ENCODE results near the gene ANP32A.

Gene ANP32A

GRCh38 chr15:68800875-68801274, 19.8 kb downstream of the ANP32A start:
- in situ Hi-C loops (cut with MboI; ENCODE audit: low sequenced_read_pairs), result no loop called here

- in situ Hi-C loops (cut with MboI; ENCODE audit: low sequenced_read_pairs), result no loop called here
These were observed 22.2 kb downstream of the ANP32A start for GRCh38 chr15:68798346-68799094.

GRCh38 chr15:68797599-68798345, 22.9 kb downstream of the ANP32A start:
- in situ Hi-C loops (cut with MboI; ENCODE audit: low sequenced_read_pairs), result no loop called here

GRCh38 chr15:68797191-68797590, 23.5 kb downstream of the ANP32A start:
- in situ Hi-C loops (cut with MboI; ENCODE audit: low sequenced_read_pairs), result no loop called here

GRCh38 chr15:68796576-68796975, 24.1 kb downstream of the ANP32A start:
- in situ Hi-C loops (cut with MboI; ENCODE audit: low sequenced_read_pairs), result no loop called here

- in situ Hi-C loops (cut with MboI; ENCODE audit: low sequenced_read_pairs), result no loop called here
These were observed 25.3 kb downstream of the ANP32A start for GRCh38 chr15:68795298-68795848.

GRCh38 chr15:68794863-68795262, 25.8 kb downstream of the ANP32A start:
- in situ Hi-C loops (cut with MboI; ENCODE audit: low sequenced_read_pairs), result no loop called here

- in situ Hi-C loops (cut with MboI; ENCODE audit: low sequenced_read_pairs), result no loop called here
These were observed 26.4 kb downstream of the ANP32A start for GRCh38 chr15:68794307-68794706.

GRCh38 chr15:68793776-68794175, 26.9 kb downstream of the ANP32A start:
- in situ Hi-C loops (cut with MboI; ENCODE audit: low sequenced_read_pairs), result no loop called here

GRCh38 chr15:68792901-68793766, 27.6 kb downstream of the ANP32A start:
- in situ Hi-C loops (cut with MboI; ENCODE audit: low sequenced_read_pairs), result no loop called here

GRCh38 chr15:68791431-68792283, 29.0 kb downstream of the ANP32A start:
- in situ Hi-C loops (cut with MboI; ENCODE audit: low sequenced_read_pairs), result no loop called here

- in situ Hi-C loops (cut with MboI; ENCODE audit: low sequenced_read_pairs), result no loop called here
These were observed 29.8 kb downstream of the ANP32A start for GRCh38 chr15:68790910-68791309.

- in situ Hi-C loops (cut with MboI; ENCODE audit: low sequenced_read_pairs), result no loop called here
These were observed 30.5 kb downstream of the ANP32A start for GRCh38 chr15:68790242-68790575.

GRCh38 chr15:68789534-68790241, 31.0 kb downstream of the ANP32A start:
- in situ Hi-C loops (cut with MboI; ENCODE audit: low sequenced_read_pairs), result no loop called here

GRCh38 chr15:68789091-68789490, 31.6 kb downstream of the ANP32A start:
- in situ Hi-C loops (cut with MboI; ENCODE audit: low sequenced_read_pairs), result no loop called here

GRCh38 chr15:68788264-68788624, 32.5 kb downstream of the ANP32A start:
- in situ Hi-C loops (cut with MboI; ENCODE audit: low sequenced_read_pairs), result no loop called here

- in situ Hi-C loops (cut with MboI; ENCODE audit: low sequenced_read_pairs), result no loop called here
These were observed 33.0 kb downstream of the ANP32A start for GRCh38 chr15:68787609-68788263.

- in situ Hi-C loops (cut with MboI; ENCODE audit: low sequenced_read_pairs), result no loop called here
These were observed 33.9 kb downstream of the ANP32A start for GRCh38 chr15:68786753-68787152.

GRCh38 chr15:68785541-68785940, 35.2 kb downstream of the ANP32A start:
- in situ Hi-C loops (cut with MboI; ENCODE audit: low sequenced_read_pairs), result no loop called here
